ENCODE results near the gene DUS2.
"Not testable (repeated sequence)": the region's sequence is repeated elsewhere in the genome, so short reads cannot be mapped to it uniquely, and the experiment has no call there.

The DUS2 gene

GRCh38 chr16:68093816-68094613 is 70.9 kb downstream of the DUS2 start:
- DNase-seq: no peak

GRCh38 chr16:68094614-68094934 is 71.5 kb downstream of the DUS2 start:
- DNase-seq: no peak

- DNase-seq: no peak
These were observed 73.4 kb downstream of the DUS2 start for GRCh38 chr16:68096491-68096890.

- DNase-seq: no peak
These were observed 74.0 kb downstream of the DUS2 start for GRCh38 chr16:68097088-68097487.

GRCh38 chr16:68097895-68098294 is 74.8 kb downstream of the DUS2 start:
- DNase-seq: no peak

- no peak for DNase-seq
These were observed 77.4 kb downstream of the DUS2 start for GRCh38 chr16:68100488-68100887.

GRCh38 chr16:68105611-68106010 is 82.5 kb downstream of the DUS2 start:
- DNase-seq: no peak

GRCh38 chr16:68107230-68107928 is 84.3 kb downstream of the DUS2 start:
- DNase-seq: not testable (repeated sequence)

- DNase-seq: not testable (repeated sequence)
These were observed 86.1 kb downstream of the DUS2 start for GRCh38 chr16:68109156-68109555.

- DNase-seq: not testable (repeated sequence)
These were observed 87.5 kb downstream of the DUS2 start for GRCh38 chr16:68110611-68111010.

- DNase-seq: no peak
These were observed 88.3 kb downstream of the DUS2 start for GRCh38 chr16:68111379-68111778.

- DNase-seq: no peak
These were observed 90.1 kb downstream of the DUS2 start for GRCh38 chr16:68113059-68113761.

- no peak for DNase-seq
These were observed 90.7 kb downstream of the DUS2 start for GRCh38 chr16:68113765-68114240.

GRCh38 chr16:68114939-68115338 is 91.9 kb downstream of the DUS2 start:
- not testable (repeated sequence) for DNase-seq

- DNase-seq: no peak
These were observed 92.8 kb downstream of the DUS2 start for GRCh38 chr16:68115851-68116250.

- DNase-seq: no peak
These were observed 93.3 kb downstream of the DUS2 start for GRCh38 chr16:68116256-68116867.

GRCh38 chr16:68117884-68118283 is 94.8 kb downstream of the DUS2 start:
- DNase-seq: no peak

GRCh38 chr16:68118954-68119353 is 95.9 kb downstream of the DUS2 start:
- not testable (repeated sequence) for DNase-seq

- not testable (repeated sequence) for DNase-seq
These were observed 97.4 kb downstream of the DUS2 start for GRCh38 chr16:68120496-68120895.

GRCh38 chr16:68126395-68126794 is 103.3 kb downstream of the DUS2 start:
- DNase-seq: no peak

GRCh38 chr16:68128577-68129305 is 105.7 kb downstream of the DUS2 start:
- no peak for DNase-seq

All from activated effector memory CD4-positive, alpha-beta T cell treated with anti-CD3 and anti-CD28 coated beads, Interleukin-2, amount 50 U/mL, for 16 hours (primary cell).